ENCODE results near the gene ILK. TPM values are rescaled to one million over a fixed set of nuclear protein-coding genes. Genes with fewer than 3 reads are reported as not detected.

ILK gene
- total and polyA plus RNA-seq, 2 donors (not counting 1 experiment from before 2014, with no cell fraction given), result 176 to 420 TPM

GRCh38 chr11:6657346-6657745 lies 53.8 kb downstream of the ILK start:
- no peak overlapping the region for H3K4me2 ChIP-seq (ENCODE audit: extremely low read depth, insufficient read depth, low read length)
- H3K36me3 ChIP-seq (ENCODE audit: control insufficient read depth, insufficient read depth, low read length), result no peaks in the 10 kb centered on the region
- no peaks in the 10 kb centered on the region for H3K79me2 ChIP-seq (ENCODE audit: control insufficient read depth, insufficient read depth, low read length)
- no peaks in the 10 kb centered on the region for H3K4me1 ChIP-seq (ENCODE audit: control insufficient read depth, extremely low read depth, insufficient read depth, low read length)
- H3K4me3 ChIP-seq (replicated peaks in 1 of 4; ENCODE audit: control extremely low read depth in 1 of 4, insufficient read depth in 1 of 4, low read depth in 3 of 4, low read length in 4 of 4), result no peak overlapping the region
- DNase-seq (ENCODE audit: low read depth in 2 of 2), result peak in 1 of 2 donors; percentile 19
- H3K9me3 ChIP-seq (ENCODE audit: control insufficient read depth, insufficient read depth, low read depth, low read length), result no peaks in the 10 kb centered on the region
- peaks cover 24% of the 10 kb centered on the region for H3K27me3 ChIP-seq (ENCODE audit: control insufficient read depth, insufficient read depth, low read length)
- H2AFZ ChIP-seq (ENCODE audit: low read length), result no peak overlapping the region
- H3K9ac ChIP-seq (ENCODE audit: insufficient read depth, low read length), result no peak overlapping the region
- TF ChIP-seq CTCF (conservative IDR thresholded peaks at IDR 0.05 in 1 of 2, IDR thresholded peaks at IDR 0.05 in 1 of 2; ENCODE audit: low read depth in 1 of 2, low read length in 2 of 2), result no peak
- TF ChIP-seq EZH2 (IDR thresholded peaks at IDR 0.05; ENCODE audit: low read length, missing control alignments), result no peak
- H3K27ac ChIP-seq (ENCODE audit: insufficient read depth, low read length), result no peak overlapping the region
- no peaks in the 10 kb centered on the region for H4K20me1 ChIP-seq (ENCODE audit: control insufficient read depth, extremely low read depth, insufficient read depth, low read length)

GRCh38 chr11:6658647-6659046 lies 55.1 kb downstream of the ILK start:
- H4K20me1 ChIP-seq (ENCODE audit: control insufficient read depth, extremely low read depth, insufficient read depth, low read length), result no peaks in the 10 kb centered on the region
- no peak overlapping the region for H2AFZ ChIP-seq (ENCODE audit: low read length)
- no peak overlapping the region for H3K4me2 ChIP-seq (ENCODE audit: extremely low read depth, insufficient read depth, low read length)
- H3K4me3 ChIP-seq (replicated peaks in 1 of 4; ENCODE audit: control extremely low read depth in 1 of 4, insufficient read depth in 1 of 4, low read depth in 3 of 4, low read length in 4 of 4), result no peak overlapping the region
- DNase-seq (ENCODE audit: low read depth in 2 of 2), result no peak
- no peaks in the 10 kb centered on the region for H3K79me2 ChIP-seq (ENCODE audit: control insufficient read depth, insufficient read depth, low read length)
- peaks cover 21% of the 10 kb centered on the region for H3K27me3 ChIP-seq (ENCODE audit: control insufficient read depth, insufficient read depth, low read length)
- no peaks in the 10 kb centered on the region for H3K36me3 ChIP-seq (ENCODE audit: control insufficient read depth, insufficient read depth, low read length)
- no peaks in the 10 kb centered on the region for H3K9me3 ChIP-seq (ENCODE audit: control insufficient read depth, insufficient read depth, low read depth, low read length)
- H3K9ac ChIP-seq (ENCODE audit: insufficient read depth, low read length), result no peak overlapping the region
- TF ChIP-seq CTCF (conservative IDR thresholded peaks at IDR 0.05 in 1 of 2, IDR thresholded peaks at IDR 0.05 in 1 of 2; ENCODE audit: low read depth in 1 of 2, low read length in 2 of 2) (no peak), EZH2 (IDR thresholded peaks at IDR 0.05; ENCODE audit: low read length, missing control alignments) (no peak)
- no peak overlapping the region for H3K27ac ChIP-seq (ENCODE audit: insufficient read depth, low read length)
- peaks cover under 1% of the 10 kb centered on the region for H3K4me1 ChIP-seq (ENCODE audit: control insufficient read depth, extremely low read depth, insufficient read depth, low read length)

Other genes with a start within 250 kb of the ILK start
- gene SMPD1, start 213.3 kb upstream of the ILK start, total RNA-seq, result 33.9 and 52.2 TPM in 2 replicates
- gene SMPD1, start 213.3 kb upstream of the ILK start, polyA plus RNA-seq, result 74.9 and 97.9 TPM in 2 replicates
- 56.2 and 73.7 TPM in 2 replicates for gene APBB1, start 184.7 kb upstream of the ILK start, total RNA-seq
- gene APBB1, start 184.7 kb upstream of the ILK start, polyA plus RNA-seq, result 33.5 and 39.1 TPM in 2 replicates
- gene HPX, start 162.8 kb upstream of the ILK start, total RNA-seq, result 0.26 and 0.83 TPM in 2 replicates
- 0.18 and 0.28 TPM in 2 replicates for gene HPX, start 162.8 kb upstream of the ILK start, polyA plus RNA-seq
- gene TRIM3, start 129.8 kb upstream of the ILK start, total RNA-seq, result 24.1 and 29.7 TPM in 2 replicates
- 11.4 and 11.8 TPM in 2 replicates for gene TRIM3, start 129.8 kb upstream of the ILK start, polyA plus RNA-seq
- gene ARFIP2, start 122.4 kb upstream of the ILK start, total RNA-seq, result 34.9 and 47.6 TPM in 2 replicates
- 72.4 and 75.5 TPM in 2 replicates for gene ARFIP2, start 122.4 kb upstream of the ILK start, polyA plus RNA-seq
- 38.5 and 47.4 TPM in 2 replicates for gene TIMM10B, start 122.3 kb upstream of the ILK start, total RNA-seq
- 33.6 and 40.9 TPM in 2 replicates for gene TIMM10B, start 122.3 kb upstream of the ILK start, polyA plus RNA-seq
- gene DNHD1, start 106.5 kb upstream of the ILK start, total RNA-seq, result 7.2 and 14.7 TPM in 2 replicates
- gene DNHD1, start 106.5 kb upstream of the ILK start, polyA plus RNA-seq, result 2.2 and 2.6 TPM in 2 replicates
- 9.2 and 12.1 TPM in 2 replicates for gene RRP8, start 158 bp upstream of the ILK start, total RNA-seq
- 12.6 and 13.2 TPM in 2 replicates for gene RRP8, start 158 bp upstream of the ILK start, polyA plus RNA-seq
- 61.9 and 77.8 TPM in 2 replicates for gene TAF10, start 8.4 kb downstream of the ILK start, total RNA-seq
- 142 and 176 TPM in 2 replicates for gene TAF10, start 8.4 kb downstream of the ILK start, polyA plus RNA-seq
- gene TPP1, start 15.6 kb downstream of the ILK start, total RNA-seq, result 93.7 and 127 TPM in 2 replicates
- gene TPP1, start 15.6 kb downstream of the ILK start, polyA plus RNA-seq, result 136 and 195 TPM in 2 replicates
- 11.0 and 23.9 TPM in 2 replicates for gene DCHS1, start 52.0 kb downstream of the ILK start, total RNA-seq
- gene DCHS1, start 52.0 kb downstream of the ILK start, polyA plus RNA-seq, result 0.92 and 5.0 TPM in 2 replicates
- 44.9 and 53.2 TPM in 2 replicates for gene MRPL17, start 79.6 kb downstream of the ILK start, total RNA-seq
- gene MRPL17, start 79.6 kb downstream of the ILK start, polyA plus RNA-seq, result 44.4 and 73.0 TPM in 2 replicates
- under 0.01 TPM in 2 replicates for gene OR2AG2, start 168.2 kb downstream of the ILK start, total RNA-seq
- 0.03 and 0.26 TPM in 2 replicates for gene OR2AG2, start 168.2 kb downstream of the ILK start, polyA plus RNA-seq
- gene OR2AG1, start 179.2 kb downstream of the ILK start, total RNA-seq, result not detected in 2 replicates
- gene OR2AG1, start 179.2 kb downstream of the ILK start, polyA plus RNA-seq, result not detected in 2 replicates
- gene OR6A2, start 195.9 kb downstream of the ILK start, total RNA-seq, result under 0.01 and 0.17 TPM in 2 replicates
- gene OR6A2, start 195.9 kb downstream of the ILK start, polyA plus RNA-seq, result 0.03 TPM in 1 of 2 replicates, not detected in the other
- not detected in 2 replicates for gene OR10A5, start 241.9 kb downstream of the ILK start, total RNA-seq
- gene OR10A5, start 241.9 kb downstream of the ILK start, polyA plus RNA-seq, result not detected in 2 replicates